PC-3 (cell line): Measurements from ENCODE around the gene DNAH17. TPM values are rescaled to one million over a fixed set of nuclear protein-coding genes. Genes with fewer than 3 reads are reported as not detected.
A peak's percentile ranks its signal among the peaks of the same experiment; 100 is the strongest.

Experiments used
- ATAC-seq: fragments of 200-7000 bp; cut with Tn5 transposase; 2 replicates; pipeline ENCODE4 v1.9.1; 2020; ENCODE audit warnings: mild to moderate bottlenecking, moderate library complexity
- BruUV-seq: library from RNA; stranded (reverse); fragments of 400-500 nt; replicated peaks from 2 replicates; lab custom pipeline; 2021; lab: Mats Ljungman, UMichigan
- CTCF ChIA-PET: fragments of 300-600 bp; sonication (Branson Sonifier 250); formaldehyde crosslinking; loops from one replicate; lab custom pipeline; 2022; ENCODE audit warnings: antibody characterized with exemption; lab: Charles Lee
- POLR2A ChIA-PET: fragments of 300-600 bp; sonication (Branson Sonifier 250); formaldehyde crosslinking; loops from one replicate; lab custom pipeline; 2022; ENCODE audit warnings: antibody characterized with exemption; ENCODE audit not compliant: unreplicated experiment; lab: Charles Lee
- DNase-seq: peaks from one replicate; pipeline ENCODE4 v3.0.0-alpha.2; 2015
- H2AFZ ChIP-seq: fragments of 300-600 bp; sonication (generic); 2 replicates; pipeline ENCODE4 v1.6.0; 2016; ENCODE audit warnings: antibody characterized with exemption, low read length
- H3F3A ChIP-seq: fragments of 300-600 bp; sonication (generic); one replicate; pipeline ENCODE4 v1.6.0; 2017; ENCODE audit warnings: antibody characterized with exemption, low read length, control low read depth, mild to moderate bottlenecking; ENCODE audit not compliant: unreplicated experiment
- H3K27ac ChIP-seq: fragments of 300-600 bp; sonication (generic); 2 replicates; pipeline ENCODE4 v1.5.1; 2016; ENCODE audit warnings: mild to moderate bottlenecking, low read length
- H3K27me3 ChIP-seq: fragments of 300-600 bp; sonication (generic); 2 replicates; pipeline ENCODE4 v1.6.1; 2016; ENCODE audit warnings: low read length, mixed read lengths
- H3K36me3 ChIP-seq: fragments of 300-600 bp; sonication (generic); 2 replicates; pipeline ENCODE4 v1.6.1; 2016; ENCODE audit warnings: low read depth, mixed run types, low read length, mixed read lengths
- H3K4me1 ChIP-seq: fragments of 300-600 bp; sonication (generic); 2 replicates; pipeline ENCODE4 v1.5.1; 2016; ENCODE audit warnings: low read length; ENCODE audit not compliant: insufficient read depth
- H3K4me2 ChIP-seq: fragments of 300-600 bp; sonication (generic); 2 replicates; pipeline ENCODE4 v1.6.0; 2016; ENCODE audit warnings: low read length
- H3K4me3 ChIP-seq: fragments of 300-600 bp; sonication (generic); 2 replicates; pipeline ENCODE4 v1.5.1; 2016; ENCODE audit warnings: mild to moderate bottlenecking, low read length, mixed read lengths
- H3K79me2 ChIP-seq: fragments of 300-600 bp; sonication (generic); 2 replicates; pipeline ENCODE4 v1.6.1; 2017; ENCODE audit warnings: low read length, mixed read lengths
- H3K9ac ChIP-seq: fragments of 300-600 bp; sonication (generic); 2 replicates; pipeline ENCODE4 v1.6.0; 2016; ENCODE audit warnings: mild to moderate bottlenecking, low read length
- H3K9me2 ChIP-seq: fragments of 300-600 bp; sonication (generic); replicated peaks from 2 replicates; pipeline ENCODE4 v1.6.1; 2016; ENCODE audit warnings: mixed run types, low read length, mixed read lengths
- H3K9me3 ChIP-seq: fragments of 300-600 bp; sonication (generic); 2 replicates; pipeline ENCODE4 v1.6.1; 2016; ENCODE audit warnings: low read length, mixed read lengths
- H4K20me1 ChIP-seq: fragments of 300-600 bp; sonication (generic); 2 replicates; pipeline ENCODE4 v1.6.1; 2016; ENCODE audit warnings: low read length, mixed read lengths
- EZH2 ChIP-seq: fragments of 300-600 bp; sonication (generic); IDR thresholded peaks from one replicate; pipeline ENCODE4 v1.6.1; 2017; ENCODE audit warnings: antibody characterized with exemption, mild to moderate bottlenecking, low read length; ENCODE audit not compliant: unreplicated experiment
- EZH2phosphoT487 ChIP-seq: fragments of 300-600 bp; sonication (generic); IDR thresholded peaks from 2 replicates; pipeline ENCODE4 v1.6.1; 2018; ENCODE audit warnings: mild to moderate bottlenecking, antibody characterized with exemption, low read length, borderline replicate concordance
- intact Hi-C: fragments of 100-400 bp; cut with micrococcal nuclease; formaldehyde crosslinking; loops from 2 replicates; pipeline ENCODE4 v1.9.0; 2023
- total RNA-seq: library from RNA; depleted of rRNA; stranded (reverse); fragments of >200 nt; gene quantifications from 2 replicates; pipeline ENCODE4 v1.2.3, GENCODE V29; 2014
- TF ChIP-seq, protein P1 (sequence below): fragments of 300-600 bp; sonication (generic); conservative IDR thresholded peaks from 2 replicates; pipeline ENCODE4 v1.5.1; 2017; ENCODE audit warnings: antibody characterized with exemption, low read depth, mild to moderate bottlenecking, low read length

DNAH17 gene
- total RNA-seq, 1 experiment from 2014 or later, result 0.04 TPM

DNA sequence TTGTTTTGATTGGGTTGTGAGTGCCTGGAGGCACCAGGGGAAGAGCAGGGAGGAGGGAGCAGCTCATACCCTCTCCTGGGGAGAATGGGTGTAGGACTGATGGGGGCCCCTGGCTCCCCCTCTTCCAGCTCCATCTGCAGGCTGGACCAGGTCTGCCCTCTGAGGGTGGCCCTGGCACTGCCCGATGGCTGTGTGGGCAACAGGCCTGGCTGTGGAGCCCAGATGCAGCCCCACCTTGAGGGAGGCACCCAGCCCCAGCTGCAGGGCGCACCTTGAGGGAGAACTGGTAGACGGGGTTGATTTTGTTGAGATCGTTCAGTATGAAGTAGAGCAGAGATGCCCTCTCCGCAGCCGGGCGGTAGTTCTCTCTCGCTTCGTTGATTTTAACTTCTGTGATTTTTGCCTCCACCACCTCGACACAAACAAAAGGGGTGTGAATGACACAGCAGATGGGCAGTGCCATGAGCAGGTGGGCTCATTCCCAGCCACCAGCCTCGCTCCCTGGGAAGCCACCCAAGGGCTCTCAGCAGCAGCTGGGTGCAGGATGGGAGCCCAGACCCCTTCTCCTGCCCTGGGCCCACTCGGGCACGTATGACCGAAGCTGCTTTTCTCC, 127.1 kb downstream of the DNAH17 start:
- Histone ChIP-seq H3K4me1 (no peaks in the 10 kb centered on the region), H3K9me2 (no peaks in the 10 kb centered on the region), H3K27me3 (no peaks in the 10 kb centered on the region), H3K27ac (no peak overlapping the region), H3K9me3 (no peaks in the 10 kb centered on the region), H4K20me1 (no peaks in the 10 kb centered on the region), H2AFZ (no peak overlapping the region), H3K4me3 (no peak overlapping the region), H3K36me3 (no peaks in the 10 kb centered on the region), H3F3A (no peaks in the 10 kb centered on the region), H3K79me2 (no peaks in the 10 kb centered on the region), H3K4me2 (no peak overlapping the region), H3K9ac (no peak overlapping the region)
- ATAC-seq, result no peak
- ChIA-PET POLR2A (no interaction called here), CTCF (no interaction called here)
- no peak for DNase-seq
- BruUV-seq, result no TSS peak
- TF ChIP-seq EZH2 (no peak), EZH2phosphoT487 (no peak)
- TF ChIP-seq, protein P1, sequence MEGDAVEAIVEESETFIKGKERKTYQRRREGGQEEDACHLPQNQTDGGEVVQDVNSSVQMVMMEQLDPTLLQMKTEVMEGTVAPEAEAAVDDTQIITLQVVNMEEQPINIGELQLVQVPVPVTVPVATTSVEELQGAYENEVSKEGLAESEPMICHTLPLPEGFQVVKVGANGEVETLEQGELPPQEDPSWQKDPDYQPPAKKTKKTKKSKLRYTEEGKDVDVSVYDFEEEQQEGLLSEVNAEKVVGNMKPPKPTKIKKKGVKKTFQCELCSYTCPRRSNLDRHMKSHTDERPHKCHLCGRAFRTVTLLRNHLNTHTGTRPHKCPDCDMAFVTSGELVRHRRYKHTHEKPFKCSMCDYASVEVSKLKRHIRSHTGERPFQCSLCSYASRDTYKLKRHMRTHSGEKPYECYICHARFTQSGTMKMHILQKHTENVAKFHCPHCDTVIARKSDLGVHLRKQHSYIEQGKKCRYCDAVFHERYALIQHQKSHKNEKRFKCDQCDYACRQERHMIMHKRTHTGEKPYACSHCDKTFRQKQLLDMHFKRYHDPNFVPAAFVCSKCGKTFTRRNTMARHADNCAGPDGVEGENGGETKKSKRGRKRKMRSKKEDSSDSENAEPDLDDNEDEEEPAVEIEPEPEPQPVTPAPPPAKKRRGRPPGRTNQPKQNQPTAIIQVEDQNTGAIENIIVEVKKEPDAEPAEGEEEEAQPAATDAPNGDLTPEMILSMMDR, result no peak
- intact Hi-C loops, result no loop called here

GRCh38 chr17:78448356-78448993, 128.7 kb downstream of the DNAH17 start:
- BruUV-seq, result no TSS peak

More at GRCh38 chr17:78448356-78448993, 128.7 kb downstream of the DNAH17 start:
- DNase-seq (no peak), ATAC-seq (no peak)
- H3K9me3 ChIP-seq, result no peaks in the 10 kb centered on the region
- H4K20me1 ChIP-seq, result no peaks in the 10 kb centered on the region
- intact Hi-C loops, result no loop called here
- H3K79me2 ChIP-seq, result no peaks in the 10 kb centered on the region
- H3K4me2 ChIP-seq, result no peak overlapping the region
- no peaks in the 10 kb centered on the region for H3K4me1 ChIP-seq
- no peaks in the 10 kb centered on the region for H3K36me3 ChIP-seq
- no peak overlapping the region for H3K9ac ChIP-seq
- H3F3A ChIP-seq, result no peaks in the 10 kb centered on the region
- H3K27ac ChIP-seq, result no peak overlapping the region
- H3K9me2 ChIP-seq, result no peaks in the 10 kb centered on the region
- ChIA-PET POLR2A (no interaction called here), CTCF (no interaction called here)
- H2AFZ ChIP-seq, result no peak overlapping the region
- TF ChIP-seq EZH2phosphoT487, result no peak
- TF ChIP-seq, protein P1, result peak; percentile 37; the same call in 1 of the 2 replicates
- H3K4me3 ChIP-seq, result no peak overlapping the region
- H3K27me3 ChIP-seq, result no peaks in the 10 kb centered on the region
